Loucy (cell line): ENCODE data around the gene CCDC51.
"Not testable (repeated sequence)": the region's sequence is repeated elsewhere in the genome, so short reads cannot be mapped to it uniquely, and the experiment has no call there.

ENCODE experiments used
- EZH2phosphoT487 ChIP-seq: fragments of 200-600 bp; IDR thresholded peaks from 2 replicates; pipeline ENCODE4 v1.6.1; 2018; ENCODE audit warnings: antibody characterized with exemption, mild to moderate bottlenecking, moderate library complexity, borderline replicate concordance
- TF ChIP-seq, protein P1 (sequence below): fragments of 200-600 bp; sonication (generic); conservative IDR thresholded peaks from 2 replicates; pipeline ENCODE4 v1.5.1; 2014; ENCODE audit warnings: mild to moderate bottlenecking, antibody characterized with exemption, low read length

GRCh38 chr3:48401434-48401901, 38.5 kb downstream of the CCDC51 start:
- TF ChIP-seq, protein P1, sequence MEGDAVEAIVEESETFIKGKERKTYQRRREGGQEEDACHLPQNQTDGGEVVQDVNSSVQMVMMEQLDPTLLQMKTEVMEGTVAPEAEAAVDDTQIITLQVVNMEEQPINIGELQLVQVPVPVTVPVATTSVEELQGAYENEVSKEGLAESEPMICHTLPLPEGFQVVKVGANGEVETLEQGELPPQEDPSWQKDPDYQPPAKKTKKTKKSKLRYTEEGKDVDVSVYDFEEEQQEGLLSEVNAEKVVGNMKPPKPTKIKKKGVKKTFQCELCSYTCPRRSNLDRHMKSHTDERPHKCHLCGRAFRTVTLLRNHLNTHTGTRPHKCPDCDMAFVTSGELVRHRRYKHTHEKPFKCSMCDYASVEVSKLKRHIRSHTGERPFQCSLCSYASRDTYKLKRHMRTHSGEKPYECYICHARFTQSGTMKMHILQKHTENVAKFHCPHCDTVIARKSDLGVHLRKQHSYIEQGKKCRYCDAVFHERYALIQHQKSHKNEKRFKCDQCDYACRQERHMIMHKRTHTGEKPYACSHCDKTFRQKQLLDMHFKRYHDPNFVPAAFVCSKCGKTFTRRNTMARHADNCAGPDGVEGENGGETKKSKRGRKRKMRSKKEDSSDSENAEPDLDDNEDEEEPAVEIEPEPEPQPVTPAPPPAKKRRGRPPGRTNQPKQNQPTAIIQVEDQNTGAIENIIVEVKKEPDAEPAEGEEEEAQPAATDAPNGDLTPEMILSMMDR = not testable (repeated sequence)
- not testable (repeated sequence) for TF ChIP-seq EZH2phosphoT487
